PC-3 (cell line): ENCODE measurements around the gene HAND2.

ENCODE experiments used
- EZH2 ChIP-seq: fragments of 300-600 bp; sonication (generic); IDR thresholded peaks from one replicate; pipeline ENCODE4 v1.6.1; 2017; ENCODE audit warnings: antibody characterized with exemption, mild to moderate bottlenecking, low read length; ENCODE audit not compliant: unreplicated experiment
- TF ChIP-seq, protein P1 (sequence below): fragments of 300-600 bp; sonication (generic); conservative IDR thresholded peaks from 2 replicates; pipeline ENCODE4 v1.5.1; 2017; ENCODE audit warnings: antibody characterized with exemption, low read depth, mild to moderate bottlenecking, low read length

DNA sequence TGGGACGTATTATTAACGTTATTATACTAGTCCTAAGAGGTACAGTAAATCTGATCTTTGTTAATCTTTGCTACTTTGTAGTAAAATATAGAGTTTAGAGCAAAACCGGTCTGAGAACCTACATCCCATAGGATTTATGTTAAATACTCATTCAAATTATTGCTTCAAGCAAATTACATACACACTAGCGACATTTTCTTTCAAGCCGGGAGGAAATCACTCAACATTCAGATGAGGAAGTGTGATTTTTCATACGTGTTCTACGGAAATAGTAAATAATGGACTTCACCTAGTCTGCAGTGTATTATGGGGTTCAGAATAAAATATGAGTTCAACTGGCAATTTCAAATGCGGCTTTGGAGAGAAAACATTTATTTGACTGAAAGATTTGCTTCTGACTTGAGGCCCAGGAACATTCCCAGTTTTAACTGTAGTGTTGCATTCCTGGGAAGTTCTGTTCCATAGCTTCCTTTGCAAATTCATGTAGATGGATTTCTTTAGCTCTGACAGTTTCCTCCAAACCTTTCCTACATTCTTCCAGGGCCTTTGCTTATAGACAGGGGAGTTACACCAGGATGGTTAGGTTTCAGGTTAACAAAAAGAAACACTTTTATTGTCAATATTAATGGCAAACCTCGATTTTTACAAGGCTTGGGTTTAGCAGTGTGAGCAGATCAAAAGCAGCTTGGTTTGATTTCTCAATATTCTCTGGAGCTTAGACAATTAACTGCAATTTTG, 5.3 kb upstream of the HAND2 start:
- TF ChIP-seq, protein P1, sequence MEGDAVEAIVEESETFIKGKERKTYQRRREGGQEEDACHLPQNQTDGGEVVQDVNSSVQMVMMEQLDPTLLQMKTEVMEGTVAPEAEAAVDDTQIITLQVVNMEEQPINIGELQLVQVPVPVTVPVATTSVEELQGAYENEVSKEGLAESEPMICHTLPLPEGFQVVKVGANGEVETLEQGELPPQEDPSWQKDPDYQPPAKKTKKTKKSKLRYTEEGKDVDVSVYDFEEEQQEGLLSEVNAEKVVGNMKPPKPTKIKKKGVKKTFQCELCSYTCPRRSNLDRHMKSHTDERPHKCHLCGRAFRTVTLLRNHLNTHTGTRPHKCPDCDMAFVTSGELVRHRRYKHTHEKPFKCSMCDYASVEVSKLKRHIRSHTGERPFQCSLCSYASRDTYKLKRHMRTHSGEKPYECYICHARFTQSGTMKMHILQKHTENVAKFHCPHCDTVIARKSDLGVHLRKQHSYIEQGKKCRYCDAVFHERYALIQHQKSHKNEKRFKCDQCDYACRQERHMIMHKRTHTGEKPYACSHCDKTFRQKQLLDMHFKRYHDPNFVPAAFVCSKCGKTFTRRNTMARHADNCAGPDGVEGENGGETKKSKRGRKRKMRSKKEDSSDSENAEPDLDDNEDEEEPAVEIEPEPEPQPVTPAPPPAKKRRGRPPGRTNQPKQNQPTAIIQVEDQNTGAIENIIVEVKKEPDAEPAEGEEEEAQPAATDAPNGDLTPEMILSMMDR: no peak
- no peak for TF ChIP-seq EZH2
